ENCODE measurements around the gene WDR18.

WDR18 gene, protein sequence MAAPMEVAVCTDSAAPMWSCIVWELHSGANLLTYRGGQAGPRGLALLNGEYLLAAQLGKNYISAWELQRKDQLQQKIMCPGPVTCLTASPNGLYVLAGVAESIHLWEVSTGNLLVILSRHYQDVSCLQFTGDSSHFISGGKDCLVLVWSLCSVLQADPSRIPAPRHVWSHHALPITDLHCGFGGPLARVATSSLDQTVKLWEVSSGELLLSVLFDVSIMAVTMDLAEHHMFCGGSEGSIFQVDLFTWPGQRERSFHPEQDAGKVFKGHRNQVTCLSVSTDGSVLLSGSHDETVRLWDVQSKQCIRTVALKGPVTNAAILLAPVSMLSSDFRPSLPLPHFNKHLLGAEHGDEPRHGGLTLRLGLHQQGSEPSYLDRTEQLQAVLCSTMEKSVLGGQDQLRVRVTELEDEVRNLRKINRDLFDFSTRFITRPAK

GRCh38 chr19:984165-984967, at the start of gene WDR18:
Gene WDR18 (plus strand): TSS chr19:984345. CDS start chr19:984354, 9 bp downstream.
- peak; percentile 82 for DNase-seq

DNA sequence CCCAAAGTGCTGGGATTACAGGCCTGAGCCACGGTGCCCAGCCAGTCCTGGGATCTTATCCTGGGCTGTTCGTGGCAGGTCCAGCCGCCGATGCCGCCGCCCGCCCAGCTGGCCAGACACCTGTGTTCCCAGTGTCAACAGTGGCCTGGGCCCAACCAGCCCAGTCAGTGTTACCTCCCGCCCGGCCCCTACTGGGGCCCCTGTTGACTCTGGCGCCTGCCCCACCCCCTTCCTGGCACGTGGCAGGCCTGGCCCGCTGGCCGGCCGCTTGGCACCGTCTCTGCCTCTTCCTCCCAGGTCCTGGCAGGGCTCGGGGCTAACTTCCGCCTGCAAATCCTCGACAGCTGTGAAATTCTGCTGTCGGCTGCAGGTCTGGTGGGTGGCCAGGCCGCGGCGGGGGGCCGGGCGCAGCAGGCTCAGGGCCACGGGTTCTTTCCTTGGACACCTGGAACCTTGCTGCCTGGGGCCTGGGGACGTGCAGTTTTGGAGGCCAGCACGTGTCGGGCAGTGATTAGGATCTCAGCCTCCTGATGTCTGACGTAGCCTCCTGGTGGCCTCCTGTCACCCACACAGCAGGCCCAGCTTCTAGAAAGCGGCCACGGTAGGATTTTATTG, 49.2 kb upstream of the WDR18 start:
- DNase-seq = no peak

- DNase-seq = no peak
Measured at GRCh38 chr19:936175-936546, 48.0 kb upstream of the WDR18 start.

DNA sequence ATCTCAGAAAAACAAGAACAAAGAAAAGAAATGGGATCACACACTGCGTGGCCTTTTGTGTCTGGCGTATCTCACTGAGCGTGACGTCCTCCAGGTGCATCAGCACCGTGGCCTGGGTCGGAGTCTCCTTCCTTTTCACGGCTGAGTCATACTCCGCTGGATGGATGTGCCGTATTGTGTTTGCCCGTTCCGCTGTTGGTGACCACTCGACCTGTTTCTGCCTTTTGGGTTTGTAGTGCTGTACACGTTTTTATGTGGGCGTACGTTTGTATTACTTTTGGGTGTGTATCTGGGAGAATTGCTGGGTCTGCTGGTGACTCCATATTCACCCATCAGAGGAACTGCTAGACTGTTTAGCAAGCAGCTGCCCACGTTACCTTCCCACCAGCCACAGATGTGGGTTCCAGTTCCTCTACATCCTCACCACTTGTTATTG, 46.9 kb upstream of the WDR18 start:
- DNase-seq = no peak

DNA sequence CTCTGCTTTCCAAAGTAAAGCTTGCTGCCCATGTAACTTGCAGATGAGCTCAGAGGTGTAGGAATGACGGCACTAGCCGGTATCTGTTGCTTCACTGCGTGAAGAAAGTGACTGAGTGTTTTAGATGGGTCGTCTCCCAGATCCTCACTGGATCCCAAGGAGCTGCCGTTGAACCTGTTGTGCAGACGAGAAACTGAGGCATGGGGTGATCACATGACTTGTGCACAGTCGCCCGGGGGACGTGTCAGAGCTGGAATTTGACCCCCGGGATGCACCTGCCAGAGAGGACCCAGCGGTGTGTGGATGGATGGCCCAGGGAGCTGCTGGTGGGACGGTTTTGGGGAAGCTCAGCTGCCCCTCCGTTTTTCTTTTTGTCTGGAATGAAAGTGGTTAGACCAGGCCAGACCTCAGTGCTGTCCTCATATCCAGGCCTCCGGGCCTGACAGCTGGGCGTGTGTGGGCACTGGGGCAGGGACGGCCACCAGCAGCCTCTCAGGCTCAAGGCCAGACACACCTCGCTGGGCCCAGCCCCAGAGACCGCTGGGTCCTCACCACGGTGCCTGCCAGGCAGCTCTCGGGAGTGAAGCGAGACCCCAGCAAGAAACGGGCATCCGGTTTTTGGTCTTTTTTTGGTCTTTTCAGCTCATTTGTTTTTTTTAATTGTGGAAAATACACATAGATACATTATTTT, 45.8 kb upstream of the WDR18 start:
- DNase-seq = no peak

DNA sequence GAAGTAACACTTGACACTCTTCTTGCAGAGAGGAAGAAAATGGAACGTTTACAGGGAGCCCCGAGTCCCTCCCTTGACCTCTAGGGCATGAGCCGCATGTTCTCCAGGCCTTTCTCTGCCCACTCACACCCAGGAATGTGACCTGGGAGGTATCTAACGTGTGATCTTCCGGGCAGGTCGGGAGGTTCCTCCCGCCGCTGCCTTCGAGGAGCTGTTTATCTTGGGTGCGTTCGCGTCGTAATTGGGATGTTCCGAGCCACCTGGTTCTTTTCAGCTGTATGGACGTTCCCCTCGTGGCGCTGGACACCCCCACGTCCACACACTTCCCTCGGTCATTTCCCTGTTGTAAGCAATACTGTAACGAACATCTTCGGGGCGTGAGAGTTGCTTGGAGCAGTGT, 44.7 kb upstream of the WDR18 start:
- no peak for DNase-seq

- DNase-seq = no peak
Measured at GRCh38 chr19:939922-940321, 44.2 kb upstream of the WDR18 start.

GRCh38 chr19:940591-941291, 43.4 kb upstream of the WDR18 start:
- peak; percentile 68 for DNase-seq

DNA sequence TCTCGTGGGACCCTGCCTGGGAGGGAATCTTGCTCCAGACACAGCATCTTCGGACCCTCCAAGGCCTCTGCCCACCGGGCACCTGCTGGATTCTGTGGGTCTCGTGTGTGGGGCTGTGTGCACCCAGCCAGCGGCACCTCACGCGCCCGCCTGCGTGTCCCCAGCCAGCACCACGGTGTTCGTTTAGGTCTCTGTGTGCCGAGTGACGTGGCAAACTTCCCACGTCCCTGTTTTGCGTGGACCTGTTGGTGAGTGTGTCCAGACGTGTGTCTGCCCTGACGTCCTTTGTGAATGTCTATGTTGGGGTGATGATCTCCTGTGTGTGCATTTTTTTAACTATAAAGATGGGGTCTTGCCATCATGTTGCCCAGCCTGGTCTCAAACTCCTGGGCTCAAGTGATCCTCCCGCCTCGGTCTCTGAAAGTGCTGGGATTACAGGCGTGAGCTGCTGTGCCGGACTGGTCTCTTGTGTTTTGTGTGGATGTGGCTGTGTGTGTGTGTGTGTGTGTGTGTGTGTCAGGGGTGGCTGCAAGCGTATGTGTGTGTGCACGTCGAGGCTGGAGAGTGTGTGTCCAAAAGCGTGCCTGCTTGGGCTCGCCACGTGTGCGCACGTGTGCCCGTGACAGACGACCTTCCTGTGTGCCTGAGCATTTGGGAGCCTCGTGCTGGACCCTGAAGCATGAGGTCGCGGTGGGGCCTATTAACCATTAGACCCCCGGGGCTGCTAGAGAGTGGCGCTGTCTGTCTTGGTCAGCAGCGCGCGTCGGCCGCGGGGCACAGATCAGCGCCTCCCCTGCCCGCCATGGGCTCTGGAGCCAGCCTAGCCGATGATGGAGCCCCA, 42.6 kb upstream of the WDR18 start:
- no peak for DNase-seq

- DNase-seq = no peak
Measured at GRCh38 chr19:942133-942645, 42.0 kb upstream of the WDR18 start.

DNA sequence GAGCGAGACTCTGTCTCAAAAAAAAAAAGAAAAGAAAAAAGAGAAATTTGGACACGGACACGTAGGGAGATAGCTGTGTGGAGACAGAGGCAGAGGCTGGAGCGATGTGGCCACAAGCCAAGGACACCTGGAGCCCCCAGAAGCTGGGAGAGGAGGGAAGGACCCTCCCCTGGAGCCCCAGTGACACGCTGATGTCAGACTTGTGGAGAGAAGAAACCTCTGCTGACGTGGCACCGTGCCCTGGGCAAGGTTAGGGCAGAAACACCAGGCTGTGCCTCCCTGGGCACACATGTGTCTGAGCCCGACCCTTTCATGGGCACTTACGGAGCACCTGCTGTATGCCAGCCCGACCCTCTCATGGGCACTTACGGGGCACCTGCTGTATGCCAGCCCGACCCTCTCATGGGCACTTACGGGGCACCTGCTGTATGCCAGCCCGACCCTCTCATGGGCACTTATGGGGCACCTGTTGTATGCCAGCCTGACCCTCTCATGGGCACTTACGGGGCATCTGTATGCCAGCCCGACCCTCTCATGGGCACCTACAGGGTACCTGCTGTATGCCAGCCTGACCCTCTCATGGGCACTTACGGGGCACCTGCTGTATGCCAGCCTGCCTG, 40.5 kb upstream of the WDR18 start:
- DNase-seq = no peak

GRCh38 chr19:944171-944567, 40.0 kb upstream of the WDR18 start:
- no peak for DNase-seq

GRCh38 chr19:944663-945241, 39.4 kb upstream of the WDR18 start:
- DNase-seq = no peak

DNA sequence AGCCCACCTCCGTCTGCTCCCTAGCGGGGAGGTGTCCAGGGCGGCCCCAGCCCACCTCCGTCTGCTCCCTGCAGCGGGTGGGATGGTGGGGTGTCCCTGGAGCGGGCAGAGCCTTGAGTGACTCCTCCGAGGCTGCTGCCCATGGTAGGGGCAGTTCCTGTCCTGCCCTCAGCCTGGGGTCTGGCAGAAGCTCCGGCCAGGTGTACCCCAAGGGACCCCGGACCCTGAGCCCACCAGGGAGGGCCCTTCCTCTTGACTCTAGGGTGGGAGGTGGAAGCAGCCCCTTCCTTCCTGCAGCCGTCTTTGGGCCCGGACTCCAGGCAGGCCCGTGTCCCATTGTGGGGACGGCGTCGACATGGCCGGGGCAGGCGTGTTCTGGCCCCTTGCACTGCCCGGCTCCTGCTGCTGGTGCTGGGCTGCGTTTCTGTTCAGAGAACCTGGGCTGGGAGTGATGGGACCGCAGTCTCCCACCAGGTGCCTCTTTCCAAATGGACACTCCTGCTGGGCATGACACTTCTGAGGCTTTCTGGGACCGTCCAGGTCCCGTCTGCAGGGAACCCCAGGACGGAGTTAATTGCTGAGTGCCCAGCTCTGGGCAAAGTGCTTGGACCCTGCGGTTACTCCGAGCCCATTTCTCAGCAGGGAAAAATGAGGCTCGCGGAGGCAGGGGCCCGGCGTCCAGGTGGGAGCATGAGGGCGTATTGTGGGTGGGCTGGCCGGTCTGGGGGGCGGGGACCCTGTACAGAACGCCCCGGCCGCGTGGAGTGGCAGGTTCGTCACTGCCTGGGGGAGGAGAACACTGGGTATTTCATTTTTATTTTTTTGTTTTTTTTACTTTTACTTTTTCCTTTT, 38.5 kb upstream of the WDR18 start:
- DNase-seq = no peak

- no peak for DNase-seq
Measured at GRCh38 chr19:947090-947706, 36.9 kb upstream of the WDR18 start.

DNA sequence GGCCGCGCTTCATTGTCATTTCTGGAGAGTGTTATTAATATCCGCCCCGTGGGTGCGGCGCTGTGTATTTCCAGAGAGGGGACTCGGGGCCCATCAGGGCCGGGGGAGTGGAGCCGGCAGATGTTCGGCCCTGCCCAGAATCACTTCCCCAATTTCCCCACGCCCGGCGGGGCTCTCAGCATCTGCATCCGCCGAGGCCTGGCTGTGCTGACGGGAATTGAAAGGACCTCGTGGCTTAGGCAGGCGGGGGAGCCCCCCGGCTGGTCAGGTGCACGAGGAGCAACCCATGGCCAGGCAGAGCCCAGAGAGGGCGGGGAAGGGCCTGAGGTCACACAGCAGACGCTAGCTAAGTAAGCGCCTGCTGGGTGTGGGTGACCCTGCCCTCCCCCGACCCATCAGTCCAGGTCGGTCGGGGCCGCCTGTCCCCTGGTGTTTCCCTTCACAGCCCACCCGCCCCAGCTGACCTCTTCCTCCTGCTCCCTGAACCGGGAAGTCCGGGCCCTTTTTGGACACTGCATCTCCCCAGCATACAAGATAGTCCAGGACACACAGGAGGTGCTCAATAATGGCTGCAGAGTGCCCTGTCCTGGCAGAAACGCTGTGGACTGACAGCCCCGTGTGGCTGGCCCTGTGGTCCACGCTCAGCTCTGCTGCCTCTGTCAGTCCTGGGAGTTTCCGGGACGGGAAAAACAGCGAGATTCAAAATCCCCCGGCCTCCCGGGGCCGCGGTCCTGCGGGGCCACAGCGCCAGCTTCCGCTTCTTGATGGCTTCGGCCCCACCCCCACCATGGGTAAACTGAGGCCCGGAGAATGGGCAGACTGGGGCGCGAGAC, 36.2 kb upstream of the WDR18 start:
- no peak for DNase-seq

GRCh38 chr19:948842-949496, 35.2 kb upstream of the WDR18 start:
- DNase-seq = no peak
